T47D (cell line): ENCODE measurements around the gene PRKAR2B.
"Not testable (repeated sequence)": the region's sequence is repeated elsewhere in the genome, so short reads cannot be mapped to it uniquely, and the experiment has no call there.

Experiments used
- DNase-seq, 2 experiments: peaks; one replicate each; pipeline versions ENCODE4 v3.0.0 to v3.0.0-alpha.2; 2011 to 2012; ENCODE audit warnings: low read depth in 1 of 2, low spot score in 1 of 2
- JUND ChIP-seq: IDR thresholded peaks from 2 replicates; pipeline ENCODE4 v1.6.1; 2012; ENCODE audit warnings: low read depth
- in situ Hi-C: cut with HindIII; loops from 2 replicates; pipeline ENCODE4 v1.10.0; 2016; ENCODE audit warnings: low sequenced_read_pairs, low pct_unique_long_range_greater_than_20kb

PRKAR2B gene

GRCh38 chr7:107045980-107046379 is 1.5 kb downstream of the PRKAR2B start:
- TF ChIP-seq JUND, result no peak
- peak in 1 of 2 experiments; percentile 33 for DNase-seq
- in situ Hi-C loops, result no loop called here

DNA sequence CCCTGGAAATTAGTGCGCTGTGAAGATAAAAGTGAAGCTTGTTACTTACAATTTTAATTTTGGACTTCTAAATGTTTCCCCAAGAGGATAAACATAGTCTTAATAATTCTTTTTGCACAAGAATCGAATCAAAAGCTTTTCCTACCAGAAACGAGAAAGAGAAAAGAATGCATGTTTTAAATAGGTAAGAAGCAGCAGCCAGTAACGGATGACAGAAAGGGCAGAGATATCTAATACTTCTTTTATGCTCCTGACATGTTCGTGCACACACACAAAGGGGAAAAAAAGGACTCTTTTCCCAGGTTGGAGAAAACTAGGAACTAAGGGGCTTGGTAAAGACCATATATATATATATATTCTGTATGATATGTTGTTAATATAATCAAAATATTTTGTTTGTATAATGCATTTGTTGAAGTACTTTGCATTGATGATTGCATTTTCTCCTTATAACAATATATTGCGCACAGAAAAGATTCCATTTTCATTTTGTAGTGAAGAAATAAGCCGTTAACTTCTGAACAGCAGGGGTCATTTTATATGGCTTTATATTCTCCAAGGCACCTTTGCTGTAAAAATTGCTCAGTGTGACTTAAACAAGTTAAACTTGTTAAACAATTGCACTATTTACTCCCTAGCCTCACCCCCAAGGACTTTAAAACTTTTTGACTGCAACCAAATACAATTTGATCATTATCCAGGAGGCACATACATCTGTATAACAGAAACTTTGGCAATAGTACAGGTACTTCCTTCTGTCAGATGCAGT is 2.2 kb downstream of the PRKAR2B start:
- in situ Hi-C loops, result no loop called here
- TF ChIP-seq JUND, result no peak
- DNase-seq, result peak in 1 of 2 experiments; percentile 15

DNA sequence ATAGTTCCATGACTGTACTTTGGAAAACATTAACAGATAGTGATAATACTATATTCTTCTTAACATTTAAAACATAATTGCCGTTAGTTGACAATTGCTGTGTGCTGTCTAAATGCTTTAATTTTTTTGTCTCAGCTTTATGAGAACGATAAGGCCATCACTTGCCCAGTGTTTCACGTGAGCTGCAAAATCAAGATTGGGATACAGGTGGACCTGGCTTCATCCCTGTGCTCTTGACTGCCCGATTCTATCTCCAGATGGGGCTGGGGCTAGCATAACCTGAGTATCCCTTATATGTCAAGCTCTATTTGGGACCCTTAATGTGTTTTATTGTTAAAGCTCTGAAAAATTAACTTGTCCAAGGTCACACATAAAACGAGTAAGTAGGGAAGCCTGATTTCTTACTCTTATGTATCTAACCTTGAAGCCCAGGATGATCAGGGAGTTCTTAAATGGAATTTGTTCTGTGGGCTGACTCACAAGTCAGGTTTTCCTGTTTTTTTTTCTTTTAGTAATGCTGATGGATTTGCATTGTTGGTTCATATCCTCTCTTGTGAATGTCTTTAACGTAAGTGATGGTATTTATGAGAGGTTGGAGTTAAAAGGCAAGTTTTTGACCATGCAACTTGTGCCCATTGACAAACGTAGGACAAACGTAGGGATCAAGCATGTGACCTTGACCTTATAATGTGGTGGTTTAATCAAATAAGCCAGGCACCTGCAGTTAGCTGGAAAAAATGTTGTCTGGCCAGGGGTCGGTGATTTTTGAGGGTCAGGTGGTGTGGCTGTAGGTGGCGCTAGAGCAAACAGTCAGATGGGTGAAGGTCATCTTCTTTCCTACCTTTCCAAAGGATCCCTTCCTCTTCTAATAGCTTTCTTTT is 3.6 kb downstream of the PRKAR2B start:
- no peak for DNase-seq
- no peak for TF ChIP-seq JUND
- in situ Hi-C loops, result no loop called here

DNA sequence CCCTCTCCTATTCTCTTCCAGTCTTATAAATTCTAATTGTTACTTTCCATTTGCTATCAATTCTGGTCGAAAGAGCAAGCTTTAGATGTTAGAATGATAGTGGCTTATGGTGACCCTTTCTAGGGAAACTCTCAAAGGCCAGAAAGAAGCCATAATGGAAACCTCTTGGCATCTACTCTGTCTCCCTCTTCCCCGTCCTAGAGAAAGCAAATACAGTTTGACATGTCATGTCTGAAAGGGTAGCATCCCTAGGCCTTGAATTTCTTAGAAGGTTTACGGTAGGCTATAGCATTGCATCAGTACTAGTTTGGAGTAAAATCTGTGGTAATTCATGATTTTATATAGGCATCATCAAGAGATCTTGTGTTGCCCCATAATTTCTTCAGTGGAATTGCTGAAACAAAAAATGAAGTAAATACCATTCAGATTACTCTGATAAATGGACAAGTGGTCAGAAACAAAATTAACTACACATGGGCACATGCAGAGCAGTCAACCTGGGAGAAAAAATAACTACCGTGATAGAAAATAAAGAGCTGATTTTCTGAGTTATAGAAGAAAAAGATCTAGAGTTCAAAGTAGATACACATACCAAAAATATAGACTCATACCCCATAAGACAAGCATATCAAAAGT is 4.4 kb downstream of the PRKAR2B start:
- in situ Hi-C loops, result no loop called here
- TF ChIP-seq JUND, result no peak
- no peak for DNase-seq

DNA sequence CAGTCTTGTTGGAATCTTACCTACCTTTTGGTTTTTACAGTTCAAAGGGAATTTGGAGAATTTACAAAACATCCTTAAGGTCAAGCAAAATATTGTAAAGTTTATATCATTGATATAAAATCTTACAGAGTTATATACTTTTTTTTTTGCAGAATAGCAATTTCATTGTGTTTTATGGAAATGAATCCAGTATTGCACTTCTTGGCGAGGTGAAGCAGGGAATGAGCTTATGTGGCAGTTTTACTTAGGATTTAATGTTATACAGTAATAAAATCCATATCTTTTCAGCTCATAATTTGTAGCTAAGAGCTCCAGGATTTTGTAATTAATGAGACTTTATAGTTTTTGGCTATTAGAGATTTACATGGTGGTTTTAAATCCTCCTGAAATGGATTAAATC is 5.0 kb downstream of the PRKAR2B start:
- in situ Hi-C loops, result no loop called here
- no peak for DNase-seq
- TF ChIP-seq JUND, result no peak

DNA sequence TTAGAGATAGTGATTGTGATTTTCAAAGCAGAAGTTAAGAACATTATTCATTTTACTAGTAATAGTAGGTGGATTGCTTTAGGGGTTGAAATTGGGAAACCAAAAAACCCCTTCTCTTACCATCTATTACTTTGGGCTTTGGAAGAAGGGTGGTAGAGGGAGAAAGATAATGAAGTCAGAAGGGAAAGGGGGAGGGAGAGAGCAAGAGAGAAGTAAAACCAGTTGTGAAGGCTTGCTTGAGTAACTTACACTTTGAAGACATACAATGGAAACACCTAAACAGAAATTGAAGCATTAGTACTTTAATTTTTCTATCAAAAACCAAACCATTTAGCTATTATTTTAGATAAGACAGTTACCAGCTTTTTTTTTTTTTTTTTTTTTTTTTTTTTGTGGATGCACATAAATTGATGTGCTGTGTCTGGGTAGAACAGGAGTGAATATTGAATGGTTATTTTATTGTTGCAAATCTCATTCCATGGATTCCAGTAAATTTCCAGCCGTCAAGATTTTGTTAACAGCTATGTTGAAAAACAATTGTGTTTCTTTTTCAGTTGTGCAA is 5.5 kb downstream of the PRKAR2B start:
- in situ Hi-C loops, result no loop called here
- DNase-seq, result no peak
- no peak for TF ChIP-seq JUND

GRCh38 chr7:107051376-107051775 is 6.9 kb downstream of the PRKAR2B start:
- in situ Hi-C loops, result no loop called here
- no peak for TF ChIP-seq JUND

GRCh38 chr7:107054965-107055364 is 10.5 kb downstream of the PRKAR2B start:
- in situ Hi-C loops, DNase-seq: not testable (repeated sequence)

More at GRCh38 chr7:107051376-107051775, 6.9 kb downstream of the PRKAR2B start:
- DNase-seq, result no peak

DNA sequence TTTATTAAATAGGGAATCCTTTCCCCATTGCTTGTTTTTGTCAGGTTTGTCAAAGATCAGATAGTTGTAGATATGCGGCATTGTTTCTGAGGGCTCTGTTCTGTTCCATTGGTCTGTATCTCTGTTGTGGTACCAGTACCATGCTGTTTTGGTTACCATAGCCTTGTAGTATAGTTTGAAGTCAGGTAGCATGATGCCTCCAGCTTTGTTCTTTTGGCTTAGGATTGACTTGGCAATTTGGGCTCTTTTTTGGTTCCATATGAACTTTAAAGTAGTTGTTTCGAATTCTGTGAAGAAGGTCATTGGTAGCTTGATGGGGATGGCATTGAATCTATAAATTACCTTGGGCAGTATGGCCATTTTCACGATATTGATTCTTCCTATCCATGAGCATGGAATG is 11.6 kb downstream of the PRKAR2B start:
- DNase-seq, in situ Hi-C loops: not testable (repeated sequence)

DNA sequence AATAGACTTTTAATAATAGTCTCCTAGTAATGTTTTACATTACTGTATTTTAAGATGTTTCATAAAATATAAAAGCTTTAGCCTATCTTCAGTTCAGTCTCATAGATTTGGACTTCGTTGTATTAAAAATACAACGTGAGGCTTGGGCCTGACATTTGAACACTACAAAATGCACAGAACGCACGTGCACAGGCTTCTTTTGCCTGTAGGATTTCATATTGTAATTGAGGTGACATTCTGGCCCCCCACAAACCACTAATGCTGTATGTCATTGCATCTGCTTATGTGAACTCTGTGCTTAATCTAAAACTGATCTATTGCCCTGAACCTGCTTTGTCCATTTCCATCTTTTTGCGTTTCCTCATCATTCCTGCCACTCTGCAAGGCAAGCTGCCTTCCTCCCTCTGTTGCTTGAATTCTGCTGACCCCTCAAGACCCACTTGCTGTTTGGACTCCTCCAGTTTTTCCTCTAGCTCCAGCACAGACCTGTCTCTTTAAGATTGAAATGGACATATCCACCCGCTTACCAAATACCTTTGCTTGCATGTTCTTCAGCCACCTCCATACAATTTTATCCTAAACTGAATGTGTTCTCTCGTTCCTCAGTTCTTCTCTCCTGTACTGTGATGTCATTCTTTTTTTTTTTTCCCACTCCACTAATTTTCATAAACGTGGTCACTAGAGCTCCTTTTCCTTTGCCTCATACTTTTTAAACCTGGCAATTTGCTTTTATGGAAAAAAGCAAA is 12.4 kb downstream of the PRKAR2B start:
- no peak for TF ChIP-seq JUND
- in situ Hi-C loops, result no loop called here

GRCh38 chr7:107057474-107057833 is 12.9 kb downstream of the PRKAR2B start:
- DNase-seq, result no peak
- in situ Hi-C loops, result no loop called here
- no peak for TF ChIP-seq JUND

More for the DNA sequence above, 12.4 kb downstream of the PRKAR2B start:
- DNase-seq, result no peak

GRCh38 chr7:107059468-107059867 is 15.0 kb downstream of the PRKAR2B start:
- DNase-seq, result no peak
- in situ Hi-C loops, result no loop called here

More at GRCh38 chr7:107059468-107059867, 15.0 kb downstream of the PRKAR2B start:
- TF ChIP-seq JUND, result no peak
